Brain microvascular endothelial cell (primary cell): ENCODE results near the gene VWF.

Source experiments
- DNase-seq: peaks from one replicate; pipeline ENCODE4 v3.0.0-alpha.2; 2020
- H3K27ac ChIP-seq: fragments of 250-450 bp; sonication (Bioruptor Pico); 2 replicates; pipeline ENCODE4 v1.5.1; 2020; ENCODE audit warnings: mild to moderate bottlenecking, moderate library complexity
- H3K27me3 ChIP-seq: fragments of 250-450 bp; sonication (Bioruptor Pico); replicated peaks from 2 replicates; pipeline ENCODE4 v1.5.1; 2020; ENCODE audit warnings: mild to moderate bottlenecking
- H3K36me3 ChIP-seq: fragments of 250-450 bp; sonication (Bioruptor Pico); replicated peaks from 2 replicates; pipeline ENCODE4 v1.5.1; 2020; ENCODE audit warnings: mild to moderate bottlenecking
- H3K4me3 ChIP-seq: 2 replicates; pipeline ENCODE4 v1.5.1; 2011; ENCODE audit warnings: low read depth, mild to moderate bottlenecking, control low read depth, low read length, moderate library complexity
- CTCF ChIP-seq: IDR thresholded peaks from 2 replicates; pipeline ENCODE4 v1.5.1; 2011; ENCODE audit warnings: low read depth, mild to moderate bottlenecking, moderate library complexity, low read length, control low read depth, inconsistent platforms; ENCODE audit errors: missing control alignments
- in situ Hi-C: cut with HindIII; loops from 2 replicates; pipeline ENCODE4 v1.10.0; 2017; ENCODE audit warnings: low sequenced_read_pairs, low pct_ligation_motif_present

Gene VWF

GRCh38 chr12:5973461-5974115, 150.9 kb downstream of the VWF start:
- Histone ChIP-seq H3K4me3 (no peak overlapping the region), H3K36me3 (no peaks in the 10 kb centered on the region), H3K27ac (no peak overlapping the region), H3K27me3 (no peaks in the 10 kb centered on the region)
- TF ChIP-seq CTCF: no peak
- in situ Hi-C loops: no loop called here
- DNase-seq: no peak

- no peak for TF ChIP-seq CTCF
- H3K27ac ChIP-seq: no peak overlapping the region
- in situ Hi-C loops: no loop called here
- DNase-seq: no peak
- H3K36me3 ChIP-seq: no peaks in the 10 kb centered on the region
- no peaks in the 10 kb centered on the region for H3K27me3 ChIP-seq
- H3K4me3 ChIP-seq: no peak overlapping the region
These were observed 152.1 kb downstream of the VWF start for GRCh38 chr12:5972387-5972786.

GRCh38 chr12:5971194-5971850, 153.1 kb downstream of the VWF start:
- H3K27ac ChIP-seq: no peak overlapping the region
- no peaks in the 10 kb centered on the region for H3K27me3 ChIP-seq
- DNase-seq: no peak
- TF ChIP-seq CTCF: no peak
- in situ Hi-C loops: no loop called here
- H3K4me3 ChIP-seq: no peak overlapping the region
- no peaks in the 10 kb centered on the region for H3K36me3 ChIP-seq

- DNase-seq: no peak
- Histone ChIP-seq H3K27ac (no peak overlapping the region), H3K36me3 (no peaks in the 10 kb centered on the region), H3K27me3 (no peaks in the 10 kb centered on the region), H3K4me3 (no peak overlapping the region)
- in situ Hi-C loops: no loop called here
- peak; percentile 22 for TF ChIP-seq CTCF
These were observed 154.3 kb downstream of the VWF start for GRCh38 chr12:5969974-5970690.

- Histone ChIP-seq H3K4me3 (no peak overlapping the region), H3K36me3 (no peaks in the 10 kb centered on the region), H3K27me3 (no peaks in the 10 kb centered on the region), H3K27ac (no peak overlapping the region)
- in situ Hi-C loops: no loop called here
- no peak for TF ChIP-seq CTCF
- DNase-seq: no peak
These were observed 155.1 kb downstream of the VWF start for GRCh38 chr12:5969156-5969973.
